Duodenal mucosa (tissue), 2 donors: ENCODE data around the gene LPCAT1.
"Not testable (repeated sequence)": the region's sequence is repeated elsewhere in the genome, so short reads cannot be mapped to it uniquely, and the experiment has no call there.

Experiments
- H3K27ac ChIP-seq: one replicate; pipeline ENCODE4 v1.7.0; 2013; ENCODE audit warnings: low read depth, low read length
- H3K27me3 ChIP-seq, 2 donors: one replicate each; pipeline ENCODE4 v1.7.0; 2013; ENCODE audit warnings: low read length in 2 of 2, control low read depth in 1 of 2; ENCODE audit not compliant: insufficient read depth in 2 of 2, control insufficient read depth in 1 of 2
- H3K36me3 ChIP-seq, 2 donors: one replicate each; pipeline ENCODE4 v1.7.0; 2013; ENCODE audit warnings: low read length in 2 of 2, control low read depth in 1 of 2; ENCODE audit not compliant: insufficient read depth in 2 of 2, control insufficient read depth in 1 of 2
- H3K4me1 ChIP-seq, 2 donors: one replicate each; pipeline ENCODE4 v1.7.0; 2013; ENCODE audit warnings: low read length in 2 of 2, control low read depth in 1 of 2; ENCODE audit not compliant: insufficient read depth in 2 of 2, control insufficient read depth in 1 of 2
- H3K4me3 ChIP-seq, 2 donors: one replicate each; pipeline ENCODE4 v1.7.0; 2013; ENCODE audit warnings: low read length in 2 of 2, low read depth in 1 of 2
- H3K9ac ChIP-seq, 2 donors: one replicate each; pipeline ENCODE4 v1.7.0; 2013; ENCODE audit warnings: low read length in 2 of 2, low read depth in 1 of 2
- H3K9me3 ChIP-seq, 2 donors: one replicate each; pipeline ENCODE4 v1.7.0; 2013; ENCODE audit warnings: low read length in 2 of 2, control low read depth in 1 of 2; ENCODE audit not compliant: control insufficient read depth in 1 of 2

LPCAT1 gene

DNA sequence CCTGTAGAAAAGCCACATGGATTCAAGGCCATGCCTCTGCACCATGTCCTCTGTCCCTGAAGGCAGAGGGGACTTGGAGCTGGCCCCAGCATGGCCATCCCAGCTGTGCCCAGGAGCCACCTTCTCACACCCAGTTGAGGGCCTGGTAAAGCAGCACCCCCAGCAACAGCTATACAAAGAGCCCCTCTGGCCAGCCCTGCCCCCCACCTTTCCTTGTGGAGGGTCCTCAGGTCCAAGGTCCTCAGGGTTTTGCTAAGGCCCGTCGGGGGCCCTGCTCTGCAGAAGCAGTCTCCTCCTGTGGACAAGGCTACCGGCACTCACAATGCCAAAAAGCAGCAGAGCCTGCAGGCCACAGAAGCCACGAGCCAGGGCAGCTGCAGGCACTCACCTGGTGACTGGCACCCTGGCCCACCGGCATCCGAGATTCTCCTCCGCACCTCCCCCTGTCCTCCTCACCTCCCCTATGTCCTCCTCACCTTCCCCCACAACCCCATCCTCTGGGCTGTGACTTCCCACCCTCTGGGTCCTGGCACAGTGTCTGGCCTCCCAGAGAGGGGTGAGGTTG, 39.9 kb upstream of the LPCAT1 start:
- no peak overlapping the region for H3K4me3 ChIP-seq
- H3K27me3 ChIP-seq, result peaks cover 0 to 6% of the 10 kb centered on the region in 2 donors
- no peaks in the 10 kb centered on the region for H3K9me3 ChIP-seq
- no peak overlapping the region for H3K9ac ChIP-seq
- H3K36me3 ChIP-seq, result no peaks in the 10 kb centered on the region
- no peak overlapping the region for H3K27ac ChIP-seq
- peaks cover 8 to 10% of the 10 kb centered on the region in 2 donors for H3K4me1 ChIP-seq

DNA sequence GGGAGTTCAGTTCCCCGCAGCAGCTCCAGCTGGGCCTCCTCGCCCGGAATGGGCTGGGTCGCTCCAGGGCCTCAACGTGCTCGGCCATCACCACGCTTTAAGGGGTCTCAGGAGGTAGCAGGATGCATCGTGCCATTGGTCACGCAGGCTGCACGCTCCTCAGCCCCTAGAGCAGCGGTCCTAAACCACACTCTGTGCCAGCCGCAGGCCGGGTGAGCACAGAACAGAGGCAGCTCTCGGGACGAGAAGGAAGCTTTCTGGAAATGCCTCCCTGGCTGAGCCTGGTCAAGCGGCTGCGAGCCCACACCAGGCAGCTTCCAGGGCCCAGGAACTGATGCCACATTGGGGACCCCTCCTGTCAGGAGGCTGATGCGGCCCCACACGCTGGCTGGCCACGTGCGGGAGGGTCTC, 39.3 kb upstream of the LPCAT1 start:
- Histone ChIP-seq H3K9me3 (no peaks in the 10 kb centered on the region), H3K27me3 (peaks cover 0 to 6% of the 10 kb centered on the region in 2 donors), H3K4me3 (no peak overlapping the region), H3K4me1 (peaks cover 2 to 4% of the 10 kb centered on the region in 2 donors), H3K27ac (no peak overlapping the region), H3K36me3 (no peaks in the 10 kb centered on the region), H3K9ac (no peak overlapping the region)

DNA sequence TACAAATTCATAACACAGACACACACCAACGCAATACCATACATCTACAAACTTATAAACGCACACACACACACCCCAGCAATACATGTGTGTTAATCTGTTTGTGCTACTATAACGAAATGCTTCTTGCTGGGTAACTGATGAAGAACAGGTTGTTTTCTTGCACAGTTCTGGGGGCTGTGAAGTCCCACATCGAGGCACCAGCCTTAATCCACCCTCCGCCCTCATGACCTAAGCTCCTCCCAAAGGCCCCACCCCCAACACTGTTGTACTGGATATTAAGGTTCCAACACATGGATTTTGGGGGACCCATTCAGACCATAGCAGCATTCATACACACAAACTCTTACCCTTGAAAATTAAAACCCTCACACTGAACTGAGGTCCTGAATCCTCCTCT, 38.8 kb upstream of the LPCAT1 start:
- no peak overlapping the region for H3K4me3 ChIP-seq
- H3K9me3 ChIP-seq, result no peaks in the 10 kb centered on the region
- no peaks in the 10 kb centered on the region for H3K36me3 ChIP-seq
- H3K27ac ChIP-seq, result no peak overlapping the region
- no peak overlapping the region for H3K9ac ChIP-seq
- H3K27me3 ChIP-seq, result peaks cover 0 to 6% of the 10 kb centered on the region in 2 donors
- H3K4me1 ChIP-seq, result no peaks in the 10 kb centered on the region

DNA sequence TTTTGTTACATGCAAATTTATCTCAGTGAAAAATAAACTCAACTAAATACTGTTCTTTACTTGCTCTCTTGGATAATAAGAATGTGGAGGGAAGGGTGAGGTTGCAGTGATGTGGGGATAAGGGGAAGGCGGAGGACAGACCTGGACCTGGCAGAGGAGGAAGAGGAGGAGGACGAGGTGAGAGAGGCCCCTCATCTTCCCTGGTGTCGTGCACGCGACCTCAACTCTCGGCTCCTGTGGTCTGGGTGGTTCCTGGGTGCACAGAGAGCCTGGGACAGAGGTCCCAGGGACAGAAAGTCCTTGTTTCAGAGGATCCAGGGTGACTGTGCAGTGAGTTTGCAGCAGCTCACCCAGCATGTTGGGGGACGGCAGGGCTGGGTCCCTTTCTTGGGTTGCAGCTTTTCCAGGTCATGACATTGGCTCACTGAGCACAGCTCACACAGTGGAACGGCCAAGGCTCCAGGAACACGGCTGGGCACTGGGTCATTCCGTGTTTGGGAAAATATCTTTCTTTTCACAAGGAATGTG, 37.7 kb upstream of the LPCAT1 start:
- peaks cover 0 to 6% of the 10 kb centered on the region in 2 donors for H3K27me3 ChIP-seq
- H3K27ac ChIP-seq, result no peak overlapping the region
- no peak overlapping the region for H3K9ac ChIP-seq
- H3K36me3 ChIP-seq, result no peaks in the 10 kb centered on the region
- peaks cover 0 to 3% of the 10 kb centered on the region in 2 donors for H3K4me1 ChIP-seq
- H3K9me3 ChIP-seq, result no peaks in the 10 kb centered on the region
- no peak overlapping the region for H3K4me3 ChIP-seq

DNA sequence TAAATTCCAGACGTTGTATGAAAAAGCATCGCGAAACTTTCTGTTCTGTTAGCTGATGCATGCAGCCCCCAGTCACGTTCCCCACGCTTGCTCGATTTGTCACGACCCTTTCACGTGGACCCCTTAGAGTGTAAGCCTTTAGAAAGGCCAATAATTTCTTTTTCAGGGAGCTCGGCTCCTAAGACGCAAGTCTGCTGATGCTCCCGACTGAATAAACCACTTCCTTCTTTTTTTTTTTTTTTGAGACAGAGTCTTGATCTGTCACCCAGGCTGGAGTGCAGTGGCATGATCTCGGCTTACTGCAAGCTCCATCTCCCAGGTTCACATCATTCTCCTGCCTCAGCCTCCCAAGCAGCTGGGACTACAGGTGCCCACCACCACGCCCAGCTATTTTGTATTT, 36.7 kb upstream of the LPCAT1 start:
- not testable (repeated sequence) for H3K36me3 ChIP-seq, H3K27ac ChIP-seq, H3K27me3 ChIP-seq, H3K4me3 ChIP-seq, H3K9ac ChIP-seq, H3K4me1 ChIP-seq, H3K9me3 ChIP-seq

- no peaks in the 10 kb centered on the region for H3K36me3 ChIP-seq
- H3K9me3 ChIP-seq, result no peaks in the 10 kb centered on the region
- H3K27me3 ChIP-seq, result peaks cover 0 to 10% of the 10 kb centered on the region in 2 donors
- H3K4me3 ChIP-seq, result no peak overlapping the region
- no peak overlapping the region for H3K9ac ChIP-seq
- H3K27ac ChIP-seq, result no peak overlapping the region
- peaks cover 0 to 3% of the 10 kb centered on the region in 2 donors for H3K4me1 ChIP-seq
Observed at GRCh38 chr5:1558944-1559343, 35.2 kb upstream of the LPCAT1 start.

DNA sequence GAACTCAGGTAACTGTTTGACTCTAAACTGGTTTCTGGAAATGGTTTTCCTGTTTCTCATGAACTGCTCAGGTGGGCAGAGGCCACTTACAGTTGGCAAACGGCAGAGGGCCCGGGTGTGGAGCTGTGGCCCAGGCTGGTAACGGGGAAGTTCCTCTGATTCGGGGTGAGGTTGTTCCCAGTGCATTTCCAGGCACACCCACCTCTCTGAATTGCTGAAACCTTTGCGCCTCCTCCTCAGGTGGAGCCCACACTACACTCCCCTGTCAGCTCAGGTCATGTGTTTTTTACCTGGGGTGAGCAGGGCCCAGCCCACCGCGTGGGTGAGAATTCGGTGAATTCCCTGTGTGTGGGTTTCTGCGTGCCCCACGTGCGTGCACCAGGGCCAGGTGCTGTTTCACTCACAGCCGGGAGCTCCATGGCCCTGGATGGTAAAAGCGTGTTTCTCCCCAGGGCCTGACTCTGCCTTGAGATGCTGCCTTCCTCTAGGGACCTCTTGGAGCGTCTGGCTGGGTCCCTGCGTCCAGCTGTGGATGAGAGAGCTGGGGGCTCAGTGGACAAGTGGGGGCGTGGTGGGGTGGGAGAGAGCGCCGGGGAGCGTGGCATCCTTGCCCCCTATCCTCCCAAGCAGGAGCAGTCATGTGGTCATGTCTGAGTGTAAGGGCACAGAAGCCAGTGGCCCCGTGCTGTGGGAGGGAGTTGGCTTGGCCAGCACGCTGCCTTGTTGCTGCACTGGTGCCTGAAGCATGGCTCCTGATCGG, 33.5 kb upstream of the LPCAT1 start:
- Histone ChIP-seq H3K9me3 (no peaks in the 10 kb centered on the region), H3K27me3 (peaks cover 0 to 10% of the 10 kb centered on the region in 2 donors), H3K4me3 (no peak overlapping the region), H3K9ac (no peak overlapping the region), H3K4me1 (peaks cover 0 to 3% of the 10 kb centered on the region in 2 donors), H3K36me3 (no peaks in the 10 kb centered on the region), H3K27ac (no peak overlapping the region)

DNA sequence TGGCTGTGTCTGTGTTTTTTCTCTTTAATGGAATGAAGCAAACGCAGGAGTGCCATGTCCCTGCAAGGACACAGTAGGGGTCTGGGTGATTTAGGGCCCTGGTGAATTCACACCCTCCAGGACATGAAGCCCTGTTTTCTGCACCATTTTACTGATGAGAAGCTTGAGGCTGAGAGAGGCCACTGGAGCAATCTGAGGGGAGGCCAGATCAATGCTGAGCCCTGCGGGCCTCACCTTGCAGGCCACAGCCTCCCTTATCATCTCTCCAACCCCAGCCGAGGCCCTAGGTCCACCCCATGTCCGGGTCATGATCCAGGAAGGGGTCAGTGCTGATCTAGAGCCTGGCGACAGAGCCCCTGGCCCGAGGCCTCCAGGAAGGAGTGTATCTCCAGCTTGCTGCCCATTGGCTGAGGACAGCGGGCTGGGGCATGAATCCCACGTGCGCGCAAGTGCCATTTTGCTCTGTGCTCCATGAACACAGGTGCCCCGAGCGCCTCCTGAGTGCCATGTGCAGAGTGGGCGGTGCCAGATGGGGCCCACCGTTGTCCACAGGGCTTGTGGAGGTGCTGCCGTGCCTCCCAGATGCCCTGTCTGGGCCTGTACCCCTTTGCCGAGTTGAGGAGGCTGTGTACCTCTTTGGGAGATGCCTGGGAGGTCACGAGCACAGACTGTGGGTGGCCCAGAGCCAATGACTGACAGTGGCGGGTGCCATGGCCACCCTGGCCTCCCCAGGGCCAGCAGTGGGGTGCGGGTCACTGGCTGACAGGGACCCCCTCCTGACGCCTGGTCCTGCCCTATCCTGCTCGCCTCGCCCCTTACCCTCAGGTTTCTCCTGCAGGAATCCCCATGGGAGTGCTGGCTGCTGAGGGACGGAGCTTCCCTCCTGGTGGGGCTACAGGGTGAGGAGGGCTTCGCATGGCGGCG, 32.3 kb upstream of the LPCAT1 start:
- Histone ChIP-seq H3K27me3 (peaks cover 0 to 3% of the 10 kb centered on the region in 2 donors), H3K4me1 (peaks cover 0 to 3% of the 10 kb centered on the region in 2 donors), H3K27ac (no peak overlapping the region), H3K4me3 (no peak overlapping the region), H3K9ac (no peak overlapping the region), H3K36me3 (no peaks in the 10 kb centered on the region), H3K9me3 (no peaks in the 10 kb centered on the region)

- Histone ChIP-seq H3K9ac (no peak overlapping the region), H3K36me3 (no peaks in the 10 kb centered on the region), H3K4me3 (no peak overlapping the region), H3K4me1 (peaks cover 0 to 3% of the 10 kb centered on the region in 2 donors), H3K9me3 (no peaks in the 10 kb centered on the region), H3K27ac (no peak overlapping the region), H3K27me3 (peaks cover 0 to 3% of the 10 kb centered on the region in 2 donors)
Observed at GRCh38 chr5:1555011-1555807, 31.4 kb upstream of the LPCAT1 start.
